HEK293 (cell line): ENCODE data around the gene RPL10.

Source experiments
- CTCF ChIA-PET: fragments of 350-600 bp; formaldehyde crosslinking; extraction: SDS; loops from one replicate; lab custom pipeline; 2021; ENCODE audit warnings: antibody characterized with exemption; lab: Yijun Ruan, JAX
- POLR2A ChIA-PET: fragments of 300-600 bp; formaldehyde crosslinking; extraction: SDS; loops from one replicate; lab custom pipeline; 2020; ENCODE audit warnings: antibody characterized with exemption, inconsistent platforms; lab: Yijun Ruan, JAX
- H3K27ac ChIP-seq: fragments of 200-500 bp; sonication (Bioruptor generic); 2 replicates; pipeline ENCODE4 v1.5.1; 2014; ENCODE audit warnings: low read depth, low read length, control low read depth, inconsistent platforms; ENCODE audit errors: extremely low read depth
- H3K36me3 ChIP-seq, 2 experiments: fragments of 200-500 bp in 1 of 2; sonication (Bioruptor generic) in 1 of 2; 1 replicate in 1 of 2; 2 replicates in 1 of 2; pipeline ENCODE4 v1.5.1; 2014 to 2017; ENCODE audit warnings: inconsistent platforms in 2 of 2, low read length in 2 of 2; ENCODE audit not compliant: control insufficient read depth in 2 of 2, insufficient read depth in 1 of 2
- H3K4me1 ChIP-seq: fragments of 200-500 bp; sonication (Bioruptor generic); 2 replicates; pipeline ENCODE4 v1.5.1; 2014; ENCODE audit warnings: mild to moderate bottlenecking, low read length, inconsistent platforms; ENCODE audit not compliant: control insufficient read depth, insufficient read depth
- H3K4me3 ChIP-seq: 2 replicates; pipeline ENCODE4 v1.5.1; 2011; ENCODE audit warnings: low read depth, mild to moderate bottlenecking, control low read depth, low read length, moderate library complexity
- H3K9me3 ChIP-seq: fragments of 200-500 bp; sonication (Bioruptor generic); 2 replicates; pipeline ENCODE4 v1.5.1; 2014; ENCODE audit warnings: low read depth, low read length, inconsistent platforms; ENCODE audit not compliant: control insufficient read depth, insufficient read depth
- GFI1B ChIP-seq: fragments of 450-650 bp; formaldehyde crosslinking; IDR thresholded peaks from 2 replicates; pipeline ENCODE4 v1.5.1; 2016; ENCODE audit warnings: missing biosample characterization, missing genetic modification characterization
- GLIS2 ChIP-seq: fragments of 450-650 bp; formaldehyde crosslinking; IDR thresholded peaks from 2 replicates; pipeline ENCODE4 v1.5.1; 2016; ENCODE audit warnings: missing biosample characterization, missing genetic modification characterization
- KLF16 ChIP-seq: fragments of 450-650 bp; formaldehyde crosslinking; IDR thresholded peaks from 2 replicates; pipeline ENCODE4 v1.5.1; 2017; ENCODE audit warnings: missing biosample characterization, missing genetic modification characterization
- MEIS1 ChIP-seq: sonication (generic); formaldehyde crosslinking; IDR thresholded peaks from 2 replicates; pipeline ENCODE4 v1.8.1; 2022; ENCODE audit warnings: missing genetic modification reagents, mild to moderate bottlenecking, borderline replicate concordance
- SCRT1 ChIP-seq: fragments of 450-650 bp; formaldehyde crosslinking; IDR thresholded peaks from 2 replicates; pipeline ENCODE4 v1.5.1; 2016; ENCODE audit warnings: missing biosample characterization, missing genetic modification characterization, borderline replicate concordance
- YY1 ChIP-seq: fragments of 450-650 bp; formaldehyde crosslinking; IDR thresholded peaks from 2 replicates; pipeline ENCODE4 v1.5.1; 2018; ENCODE audit warnings: missing biosample characterization, missing genetic modification characterization
- ZFHX2 ChIP-seq: fragments of 450-650 bp; formaldehyde crosslinking; conservative IDR thresholded peaks from 2 replicates; pipeline ENCODE4 v1.5.1; 2016; ENCODE audit warnings: missing biosample characterization, missing genetic modification characterization
- ZIC2 ChIP-seq: fragments of 450-650 bp; formaldehyde crosslinking; IDR thresholded peaks from 2 replicates; pipeline ENCODE4 v1.5.1; 2016; ENCODE audit warnings: missing biosample characterization, missing genetic modification characterization
- ZNF133 ChIP-seq: fragments of 450-650 bp; formaldehyde crosslinking; IDR thresholded peaks from 2 replicates; pipeline ENCODE4 v1.5.1; 2016; ENCODE audit warnings: missing biosample characterization, missing genetic modification characterization
- ZNF146 ChIP-seq: fragments of 450-650 bp; formaldehyde crosslinking; IDR thresholded peaks from 2 replicates; pipeline ENCODE4 v1.5.1; 2016; ENCODE audit warnings: missing biosample characterization, missing genetic modification characterization
- ZNF19 ChIP-seq: fragments of 450-650 bp; formaldehyde crosslinking; IDR thresholded peaks from 2 replicates; pipeline ENCODE4; 2016; ENCODE audit warnings: missing biosample characterization, missing genetic modification characterization, low read depth
- ZNF214 ChIP-seq: fragments of 450-650 bp; formaldehyde crosslinking; IDR thresholded peaks from 2 replicates; pipeline ENCODE4 v1.5.1; 2017; ENCODE audit warnings: missing biosample characterization, mild to moderate bottlenecking, missing genetic modification characterization, borderline replicate concordance
- ZNF221 ChIP-seq: fragments of 450-650 bp; formaldehyde crosslinking; IDR thresholded peaks from 2 replicates; pipeline ENCODE4 v1.5.1; 2017; ENCODE audit warnings: missing biosample characterization, missing genetic modification characterization, borderline replicate concordance
- ZNF37A ChIP-seq: fragments of 450-650 bp; IDR thresholded peaks from 2 replicates; pipeline ENCODE4 v1.5.1; 2018; ENCODE audit warnings: missing biosample characterization, missing genetic modification characterization
- ZNF404 ChIP-seq: fragments of 450-650 bp; formaldehyde crosslinking; IDR thresholded peaks from 2 replicates; pipeline ENCODE4 v1.5.1; 2017; ENCODE audit warnings: missing biosample characterization, missing genetic modification characterization
- ZNF423 ChIP-seq: fragments of 450-650 bp; formaldehyde crosslinking; IDR thresholded peaks from 2 replicates; pipeline ENCODE4 v1.5.1; 2016; ENCODE audit warnings: missing biosample characterization, missing genetic modification characterization
- ZNF426 ChIP-seq: fragments of 450-650 bp; formaldehyde crosslinking; IDR thresholded peaks from 2 replicates; pipeline ENCODE4 v1.5.1; 2017; ENCODE audit warnings: missing biosample characterization, missing genetic modification characterization, mild to moderate bottlenecking, inconsistent platforms, moderate library complexity
- ZNF510 ChIP-seq: fragments of 450-650 bp; formaldehyde crosslinking; IDR thresholded peaks from 2 replicates; pipeline ENCODE4 v1.5.1; 2018; ENCODE audit warnings: mild to moderate bottlenecking, missing genetic modification characterization, missing biosample characterization; ENCODE audit not compliant: insufficient replicate concordance
- ZNF600 ChIP-seq: fragments of 450-650 bp; formaldehyde crosslinking; IDR thresholded peaks from 2 replicates; pipeline ENCODE4 v1.5.1; 2016; ENCODE audit warnings: missing biosample characterization, missing genetic modification characterization
- ZNF610 ChIP-seq: fragments of 450-650 bp; formaldehyde crosslinking; IDR thresholded peaks from 2 replicates; pipeline ENCODE4 v1.5.1; 2016; ENCODE audit warnings: missing biosample characterization, missing genetic modification characterization, borderline replicate concordance
- ZNF664 ChIP-seq: fragments of 450-650 bp; formaldehyde crosslinking; IDR thresholded peaks from 2 replicates; pipeline ENCODE4 v1.5.1; 2016; ENCODE audit warnings: missing biosample characterization, missing genetic modification characterization
- ZNF792 ChIP-seq: fragments of 450-650 bp; formaldehyde crosslinking; IDR thresholded peaks from 2 replicates; pipeline ENCODE4 v1.5.1; 2016; ENCODE audit warnings: missing biosample characterization, missing genetic modification characterization
- ZSCAN30 ChIP-seq: fragments of 450-650 bp; IDR thresholded peaks from 2 replicates; pipeline ENCODE4 v1.5.1; 2018; ENCODE audit warnings: missing biosample characterization, mild to moderate bottlenecking, missing genetic modification characterization, moderate library complexity
- TF ChIP-seq, protein P1 (sequence below): fragments of 450-650 bp; formaldehyde crosslinking; IDR thresholded peaks from 2 replicates; pipeline ENCODE4 v1.5.1; 2016; ENCODE audit warnings: missing biosample characterization, missing genetic modification characterization
- TF ChIP-seq, protein P2 (sequence below): fragments of 450-650 bp; formaldehyde crosslinking; IDR thresholded peaks from 2 replicates; pipeline ENCODE4 v1.5.1; 2016; ENCODE audit warnings: missing biosample characterization, missing genetic modification characterization
- TF ChIP-seq, protein P3 (sequence below): sonication (generic); formaldehyde crosslinking; IDR thresholded peaks from 2 replicates; pipeline ENCODE4 v1.8.1; 2022; ENCODE audit warnings: mild to moderate bottlenecking, moderate library complexity, missing genetic modification reagents
- TF ChIP-seq, protein P4 (sequence below): fragments of 450-650 bp; formaldehyde crosslinking; IDR thresholded peaks from 2 replicates; pipeline ENCODE4 v1.5.1; 2017; ENCODE audit warnings: missing biosample characterization, missing genetic modification characterization
- TF ChIP-seq, protein P5 (sequence below): fragments of 450-650 bp; formaldehyde crosslinking; IDR thresholded peaks from 2 replicates; pipeline ENCODE4 v1.5.0; 2017; ENCODE audit warnings: missing biosample characterization, missing genetic modification characterization, borderline replicate concordance

Gene RPL10

DNA sequence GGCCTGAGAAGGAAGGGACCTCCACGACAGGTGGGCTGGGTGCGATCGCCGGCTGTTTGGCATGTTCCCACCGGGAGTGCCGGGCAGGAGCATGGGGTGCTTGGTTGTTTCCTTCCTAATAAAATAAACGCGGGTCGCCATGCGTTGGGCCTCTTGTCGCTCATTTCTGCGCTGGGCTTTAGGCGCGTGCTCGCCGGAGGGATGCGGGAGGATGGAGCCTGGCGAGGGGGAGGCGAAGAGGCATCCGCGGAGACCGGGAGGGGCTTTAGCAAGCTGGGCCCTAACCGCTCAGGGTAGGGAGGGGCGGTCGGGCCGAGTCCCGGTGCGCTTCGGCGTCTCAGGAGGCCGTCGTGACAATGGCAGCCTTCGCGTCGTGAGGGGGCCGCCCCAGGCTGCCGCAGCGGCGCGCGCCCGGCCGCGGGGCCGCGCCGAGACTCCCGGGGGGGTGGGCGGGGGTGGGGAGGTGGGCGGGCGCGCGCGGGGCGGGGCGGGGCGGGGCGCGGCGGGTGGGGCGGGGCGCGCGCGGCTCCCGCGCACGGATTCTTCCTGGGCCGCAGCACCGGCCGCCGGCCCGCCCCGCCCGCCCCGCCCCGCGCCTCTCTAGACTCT lies 38.3 kb downstream of the RPL10 start (continued):
- TF ChIP-seq, protein P1, sequence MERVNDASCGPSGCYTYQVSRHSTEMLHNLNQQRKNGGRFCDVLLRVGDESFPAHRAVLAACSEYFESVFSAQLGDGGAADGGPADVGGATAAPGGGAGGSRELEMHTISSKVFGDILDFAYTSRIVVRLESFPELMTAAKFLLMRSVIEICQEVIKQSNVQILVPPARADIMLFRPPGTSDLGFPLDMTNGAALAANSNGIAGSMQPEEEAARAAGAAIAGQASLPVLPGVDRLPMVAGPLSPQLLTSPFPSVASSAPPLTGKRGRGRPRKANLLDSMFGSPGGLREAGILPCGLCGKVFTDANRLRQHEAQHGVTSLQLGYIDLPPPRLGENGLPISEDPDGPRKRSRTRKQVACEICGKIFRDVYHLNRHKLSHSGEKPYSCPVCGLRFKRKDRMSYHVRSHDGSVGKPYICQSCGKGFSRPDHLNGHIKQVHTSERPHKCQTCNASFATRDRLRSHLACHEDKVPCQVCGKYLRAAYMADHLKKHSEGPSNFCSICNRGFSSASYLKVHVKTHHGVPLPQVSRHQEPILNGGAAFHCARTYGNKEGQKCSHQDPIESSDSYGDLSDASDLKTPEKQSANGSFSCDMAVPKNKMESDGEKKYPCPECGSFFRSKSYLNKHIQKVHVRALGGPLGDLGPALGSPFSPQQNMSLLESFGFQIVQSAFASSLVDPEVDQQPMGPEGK (tag by site-specific recombination) = peak; percentile 18; the same call in 1 of the 2 replicates
- TF ChIP-seq SCRT1 (peak; percentile 76; the same call in 1 of the 2 replicates), ZNF19 (tag by site-specific recombination) (no peak), ZNF510 (tag by site-specific recombination) (no peak), ZNF423 (tag by site-specific recombination) (no peak), ZNF792 (tag by site-specific recombination) (no peak)
- TF ChIP-seq, protein P2, sequence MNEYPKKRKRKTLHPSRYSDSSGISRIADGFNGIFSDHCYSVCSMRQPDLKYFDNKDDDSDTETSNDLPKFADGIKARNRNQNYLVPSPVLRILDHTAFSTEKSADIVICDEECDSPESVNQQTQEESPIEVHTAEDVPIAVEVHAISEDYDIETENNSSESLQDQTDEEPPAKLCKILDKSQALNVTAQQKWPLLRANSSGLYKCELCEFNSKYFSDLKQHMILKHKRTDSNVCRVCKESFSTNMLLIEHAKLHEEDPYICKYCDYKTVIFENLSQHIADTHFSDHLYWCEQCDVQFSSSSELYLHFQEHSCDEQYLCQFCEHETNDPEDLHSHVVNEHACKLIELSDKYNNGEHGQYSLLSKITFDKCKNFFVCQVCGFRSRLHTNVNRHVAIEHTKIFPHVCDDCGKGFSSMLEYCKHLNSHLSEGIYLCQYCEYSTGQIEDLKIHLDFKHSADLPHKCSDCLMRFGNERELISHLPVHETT (tag by site-specific recombination) = no peak
- TF ChIP-seq, protein P3, sequence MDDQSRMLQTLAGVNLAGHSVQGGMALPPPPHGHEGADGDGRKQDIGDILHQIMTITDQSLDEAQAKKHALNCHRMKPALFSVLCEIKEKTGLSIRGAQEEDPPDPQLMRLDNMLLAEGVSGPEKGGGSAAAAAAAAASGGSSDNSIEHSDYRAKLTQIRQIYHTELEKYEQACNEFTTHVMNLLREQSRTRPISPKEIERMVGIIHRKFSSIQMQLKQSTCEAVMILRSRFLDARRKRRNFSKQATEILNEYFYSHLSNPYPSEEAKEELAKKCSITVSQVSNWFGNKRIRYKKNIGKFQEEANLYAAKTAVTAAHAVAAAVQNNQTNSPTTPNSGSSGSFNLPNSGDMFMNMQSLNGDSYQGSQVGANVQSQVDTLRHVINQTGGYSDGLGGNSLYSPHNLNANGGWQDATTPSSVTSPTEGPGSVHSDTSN (CRISPR knock-in tag) = no peak

DNA sequence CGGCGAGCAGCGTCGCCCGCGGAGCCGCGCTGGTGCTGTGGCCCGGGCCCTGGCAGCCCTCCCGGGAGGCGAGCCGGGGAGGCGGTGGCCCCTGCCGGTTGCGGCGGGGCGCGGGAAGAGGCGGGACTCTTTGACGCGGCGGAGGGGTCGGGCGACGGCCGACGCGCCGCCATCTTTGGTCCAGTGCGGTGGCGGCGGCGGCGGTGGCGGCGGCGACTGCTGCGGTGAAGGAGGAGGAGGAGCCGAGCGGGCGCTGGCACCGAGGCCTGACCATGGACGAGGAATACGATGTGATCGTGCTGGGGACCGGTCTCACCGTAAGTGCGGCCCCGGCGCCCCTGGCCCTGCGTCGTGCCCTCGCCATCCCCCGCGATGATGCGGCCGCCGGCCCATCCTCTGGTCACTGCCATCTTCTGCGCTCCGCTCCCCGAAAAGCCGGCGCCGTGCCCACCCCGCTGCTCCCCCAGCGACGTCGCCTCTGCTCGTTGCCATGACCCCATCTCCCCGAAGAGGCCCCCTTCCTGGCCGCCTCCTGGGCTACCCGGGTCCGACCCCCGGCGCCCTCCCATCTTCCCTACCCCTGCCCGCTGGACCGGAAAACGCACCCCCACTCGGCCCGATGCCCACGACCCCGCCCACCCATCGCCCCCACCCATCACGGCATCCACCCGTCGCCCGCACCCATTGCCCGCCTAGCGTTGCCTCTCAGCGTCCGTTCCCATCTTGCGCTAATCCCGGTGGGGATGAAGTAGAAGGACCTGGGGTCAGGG lies 39.0 kb downstream of the RPL10 start, which contains the start of gene GDI1:
Gene GDI1 (plus strand): TSS at position 172 of the 770 bp plus-strand sequence. CDS start 101 bp downstream, at position 273.
- peaks cover 7 to 84% of the 10 kb centered on the region in 2 experiments; a peak in 2 of 3 replicates for H3K36me3 ChIP-seq
- no peaks in the 10 kb centered on the region for H3K9me3 ChIP-seq
- H3K4me3 ChIP-seq = peak within 1 kb of the TSS; percentile 69
- ChIA-PET CTCF (no interaction called here), POLR2A (interaction anchor here (1.9 kb wide), 1 partner anchor 39 kb away, joined by 4 read pairs; the partner anchor contains the start of gene RPL10)
- peak within 1 kb of the TSS; percentile 95 for H3K27ac ChIP-seq
- no peaks in the 10 kb centered on the region for H3K4me1 ChIP-seq
- TF ChIP-seq KLF16 = peak; percentile 79
- TF ChIP-seq, protein P4, sequence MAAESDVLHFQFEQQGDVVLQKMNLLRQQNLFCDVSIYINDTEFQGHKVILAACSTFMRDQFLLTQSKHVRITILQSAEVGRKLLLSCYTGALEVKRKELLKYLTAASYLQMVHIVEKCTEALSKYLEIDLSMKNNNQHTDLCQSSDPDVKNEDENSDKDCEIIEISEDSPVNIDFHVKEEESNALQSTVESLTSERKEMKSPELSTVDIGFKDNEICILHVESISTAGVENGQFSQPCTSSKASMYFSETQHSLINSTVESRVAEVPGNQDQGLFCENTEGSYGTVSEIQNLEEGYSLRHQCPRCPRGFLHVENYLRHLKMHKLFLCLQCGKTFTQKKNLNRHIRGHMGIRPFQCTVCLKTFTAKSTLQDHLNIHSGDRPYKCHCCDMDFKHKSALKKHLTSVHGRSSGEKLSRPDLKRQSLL (tag by site-specific recombination) = no peak
- TF ChIP-seq ZNF214 (tag by site-specific recombination) = no peak
- TF ChIP-seq ZNF610 = no peak
- TF ChIP-seq ZNF146 (tag by site-specific recombination) = 0 out of 2 replicates have a peak, but pooled peaks have one; percentile 4
- TF ChIP-seq ZNF600 = no peak; the same call in 1 of the 2 replicates
- TF ChIP-seq, protein P5, sequence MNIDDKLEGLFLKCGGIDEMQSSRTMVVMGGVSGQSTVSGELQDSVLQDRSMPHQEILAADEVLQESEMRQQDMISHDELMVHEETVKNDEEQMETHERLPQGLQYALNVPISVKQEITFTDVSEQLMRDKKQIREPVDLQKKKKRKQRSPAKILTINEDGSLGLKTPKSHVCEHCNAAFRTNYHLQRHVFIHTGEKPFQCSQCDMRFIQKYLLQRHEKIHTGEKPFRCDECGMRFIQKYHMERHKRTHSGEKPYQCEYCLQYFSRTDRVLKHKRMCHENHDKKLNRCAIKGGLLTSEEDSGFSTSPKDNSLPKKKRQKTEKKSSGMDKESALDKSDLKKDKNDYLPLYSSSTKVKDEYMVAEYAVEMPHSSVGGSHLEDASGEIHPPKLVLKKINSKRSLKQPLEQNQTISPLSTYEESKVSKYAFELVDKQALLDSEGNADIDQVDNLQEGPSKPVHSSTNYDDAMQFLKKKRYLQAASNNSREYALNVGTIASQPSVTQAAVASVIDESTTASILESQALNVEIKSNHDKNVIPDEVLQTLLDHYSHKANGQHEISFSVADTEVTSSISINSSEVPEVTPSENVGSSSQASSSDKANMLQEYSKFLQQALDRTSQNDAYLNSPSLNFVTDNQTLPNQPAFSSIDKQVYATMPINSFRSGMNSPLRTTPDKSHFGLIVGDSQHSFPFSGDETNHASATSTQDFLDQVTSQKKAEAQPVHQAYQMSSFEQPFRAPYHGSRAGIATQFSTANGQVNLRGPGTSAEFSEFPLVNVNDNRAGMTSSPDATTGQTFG (tag by site-specific recombination) = no peak
- no peak for TF ChIP-seq ZNF221 (tag by site-specific recombination)
- no peak for TF ChIP-seq MEIS1 (CRISPR knock-in tag)
- peak; percentile 47; the same call in 1 of the 2 replicates for TF ChIP-seq ZSCAN30 (tag by site-specific recombination)
- peak; percentile 44 for TF ChIP-seq ZFHX2 (tag by site-specific recombination)
- no peak for TF ChIP-seq ZNF664
- no peak for TF ChIP-seq GFI1B (tag by site-specific recombination)
- no peak for TF ChIP-seq ZNF404
- no peak for TF ChIP-seq ZNF37A (tag by site-specific recombination)
- no peak for TF ChIP-seq ZNF133 (tag by site-specific recombination)
- no peak for TF ChIP-seq ZNF426 (tag by site-specific recombination)
- no peak for TF ChIP-seq ZIC2 (tag by site-specific recombination)
- peak; percentile 71; the same call in 1 of the 2 replicates for TF ChIP-seq GLIS2
- TF ChIP-seq YY1 (tag by site-specific recombination) = peak; percentile 93
